ENCODE results near the gene AKAP8L. TPM values are rescaled to one million over a fixed set of nuclear protein-coding genes. Genes with fewer than 3 reads are reported as not detected.

The AKAP8L gene
- polyA plus RNA-seq, 1 of the 3 experiments (the other 2 are of a cell fraction), result 44.7 TPM

- TF ChIP-seq FOXM1 (IDR thresholded peaks at IDR 0.05; ENCODE audit: low read depth), result no peak
- no peak for TF ChIP-seq YY1 (IDR thresholded peaks at IDR 0.05; ENCODE audit: low read depth)
- no peak for TF ChIP-seq NFIC (IDR thresholded peaks at IDR 0.05; ENCODE audit: borderline replicate concordance)
- no peak for TF ChIP-seq SIN3A (IDR thresholded peaks at IDR 0.05; ENCODE audit: borderline replicate concordance, low read depth, low read length)
- no peak for TF ChIP-seq CHD2 (IDR thresholded peaks at IDR 0.05; ENCODE audit: low read length, partially characterized antibody)
- peak; percentile 65; the same call in 1 of the 2 replicates for TF ChIP-seq MXI1 (IDR thresholded peaks at IDR 0.05; ENCODE audit: low read depth, low read length)
- no peak for TF ChIP-seq MEF2A (IDR thresholded peaks at IDR 0.05; ENCODE audit: borderline replicate concordance, low read depth)
- TF ChIP-seq ELF1 (IDR thresholded peaks at IDR 0.05), result peak; percentile 55
- no peak for TF ChIP-seq USF1 (IDR thresholded peaks at IDR 0.05; ENCODE audit: borderline replicate concordance, low read depth)
- TF ChIP-seq USF2 (IDR thresholded peaks at IDR 0.05; ENCODE audit: borderline replicate concordance, low read depth, low read length), result no peak
- no peak for TF ChIP-seq JUND (IDR thresholded peaks at IDR 0.05)
- TF ChIP-seq NRF1 (IDR thresholded peaks at IDR 0.05; ENCODE audit: low read depth, low read length), result no peak
Measured at GRCh38 chr19:15378534-15379082, 40.2 kb downstream of the AKAP8L start (continued).

- Histone ChIP-seq H3K4me3 (ENCODE audit: low read depth in 2 of 2, low read length in 1 of 2) (no peak overlapping the region), H3K4me2 (no peak overlapping the region; the same call in 1 of the 2 replicates), H3K9me2 (no peaks in the 10 kb centered on the region), H3K79me2 (ENCODE audit: insufficient read depth) (peaks cover 75% of the 10 kb centered on the region), H2AFZ (ENCODE audit: low read depth) (no peak overlapping the region), H3K27me3 (ENCODE audit: insufficient read depth) (no peaks in the 10 kb centered on the region), H3K9ac (no peak overlapping the region), H3K36me3 (replicated peaks in 1 of 2; ENCODE audit: control insufficient read depth in 1 of 2, insufficient read depth in 2 of 2, low read length in 1 of 2) (peaks cover 25 to 36% of the 10 kb centered on the region in 2 experiments), H4K20me1 (ENCODE audit: insufficient read depth) (peaks cover 61% of the 10 kb centered on the region), H3K9me3 (no peaks in the 10 kb centered on the region), H3F3A (replicated peaks; ENCODE audit: insufficient read depth) (peaks cover 6% of the 10 kb centered on the region), H3K4me1 (ENCODE audit: control insufficient read depth in 1 of 2, insufficient read depth in 2 of 2, low read depth in 1 of 2, low read length in 1 of 2) (peaks cover 9 to 23% of the 10 kb centered on the region in 2 experiments; a peak in 1 of 4 replicates), H3K27ac (ENCODE audit: low read depth in 2 of 2, low read length in 1 of 2) (no peak overlapping the region; a peak in 1 of 4 replicates)
- 94% methylated on average over 20 of the region's 24 CpGs for WGBS (ENCODE audit: low lambda C conversion rate)
- peak; percentile 43 for DNase-seq
- ChIA-PET CTCF (interaction anchor here (1.3 to 1.8 kb wide), 2 partner anchors 17 to 47 kb away, joined by 5 read pairs; no protein-coding TSS in a partner anchor), POLR2A (no interaction called here)
- no peak for TF ChIP-seq PBX3 (IDR thresholded peaks at IDR 0.05)
- TF ChIP-seq MXI1 (IDR thresholded peaks at IDR 0.05; ENCODE audit: low read depth, low read length), result no peak
- TF ChIP-seq USF1 (IDR thresholded peaks at IDR 0.05; ENCODE audit: borderline replicate concordance, low read depth), result no peak
- TF ChIP-seq RCOR1 (IDR thresholded peaks at IDR 0.05; ENCODE audit: low read length), result no peak
- no peak for TF ChIP-seq TEAD4 (IDR thresholded peaks at IDR 0.05; ENCODE audit: borderline replicate concordance, insufficient read depth)
- TF ChIP-seq, protein P1, sequence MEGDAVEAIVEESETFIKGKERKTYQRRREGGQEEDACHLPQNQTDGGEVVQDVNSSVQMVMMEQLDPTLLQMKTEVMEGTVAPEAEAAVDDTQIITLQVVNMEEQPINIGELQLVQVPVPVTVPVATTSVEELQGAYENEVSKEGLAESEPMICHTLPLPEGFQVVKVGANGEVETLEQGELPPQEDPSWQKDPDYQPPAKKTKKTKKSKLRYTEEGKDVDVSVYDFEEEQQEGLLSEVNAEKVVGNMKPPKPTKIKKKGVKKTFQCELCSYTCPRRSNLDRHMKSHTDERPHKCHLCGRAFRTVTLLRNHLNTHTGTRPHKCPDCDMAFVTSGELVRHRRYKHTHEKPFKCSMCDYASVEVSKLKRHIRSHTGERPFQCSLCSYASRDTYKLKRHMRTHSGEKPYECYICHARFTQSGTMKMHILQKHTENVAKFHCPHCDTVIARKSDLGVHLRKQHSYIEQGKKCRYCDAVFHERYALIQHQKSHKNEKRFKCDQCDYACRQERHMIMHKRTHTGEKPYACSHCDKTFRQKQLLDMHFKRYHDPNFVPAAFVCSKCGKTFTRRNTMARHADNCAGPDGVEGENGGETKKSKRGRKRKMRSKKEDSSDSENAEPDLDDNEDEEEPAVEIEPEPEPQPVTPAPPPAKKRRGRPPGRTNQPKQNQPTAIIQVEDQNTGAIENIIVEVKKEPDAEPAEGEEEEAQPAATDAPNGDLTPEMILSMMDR (IDR thresholded peaks at IDR 0.05), result no peak
- no peak for TF ChIP-seq ZBTB33 (IDR thresholded peaks at IDR 0.05; ENCODE audit: borderline replicate concordance, low read depth)
- no peak for TF ChIP-seq CHD2 (IDR thresholded peaks at IDR 0.05; ENCODE audit: low read length, partially characterized antibody)
- TF ChIP-seq GABPA (IDR thresholded peaks at IDR 0.05; ENCODE audit: low read depth), result no peak
- TF ChIP-seq GATA2 (CRISPR knock-in tag; IDR thresholded peaks at IDR 0.05), result no peak
- TF ChIP-seq FOSL2 (IDR thresholded peaks at IDR 0.05; ENCODE audit: borderline replicate concordance, low read depth), result no peak
- TF ChIP-seq SMC3 (IDR thresholded peaks at IDR 0.05; ENCODE audit: low read depth, low read length), result no peak
- TF ChIP-seq RFX5 (IDR thresholded peaks at IDR 0.05; ENCODE audit: low read length), result no peak
- no peak for TF ChIP-seq NFIC (IDR thresholded peaks at IDR 0.05; ENCODE audit: borderline replicate concordance)
Measured at GRCh38 chr19:15374796-15375440, 43.9 kb downstream of the AKAP8L start.

Data from SK-N-SH (cell line).